Spleen (tissue), 7 donors: ENCODE data around the gene MEMO1.
"Not testable (repeated sequence)": the region's sequence is repeated elsewhere in the genome, so short reads cannot be mapped to it uniquely, and the experiment has no call there.

ENCODE experiments used
- CTCF ChIP-seq, 11 experiments: fragments of 200-600 bp in 7 of 11; fragments of 450-650 bp in 4 of 11; sonication (generic) in 4 of 11; IDR thresholded peaks in 8 of 11; conservative IDR thresholded peaks in 3 of 11; 1 replicate in 7 of 11; 2 replicates in 4 of 11; pipeline versions ENCODE4 v1.4.0 to v1.8.0; 2016 to 2021; ENCODE audit warnings: antibody characterized with exemption in 11 of 11, inconsistent platforms in 4 of 11, mild to moderate bottlenecking in 1 of 11
- POLR2A ChIP-seq, 3 donors: fragments of 450-650 bp; IDR thresholded peaks; one replicate each; pipeline ENCODE4 v1.5.1; 2017; ENCODE audit warnings: antibody characterized with exemption in 3 of 3, mild to moderate bottlenecking in 1 of 3
- POLR2AphosphoS5 ChIP-seq, 3 donors: sonication (generic); formaldehyde crosslinking; IDR thresholded peaks; one replicate each; pipeline ENCODE4 v1.5.1; 2017; ENCODE audit warnings: antibody characterized with exemption in 3 of 3
- donor health status: DM: no; HTN: no; CAD: no; lungs with moderate emphysema.
- donor health status: DM: no; HTN: no; CAD: no.
- donor health status: DM: no; HTN: no; CAD: no.

GRCh38 chr2:31897340-31897739, 113.5 kb downstream of the MEMO1 start:
- TF ChIP-seq CTCF (IDR thresholded peaks at IDR 0.05 in 8 of 11, conservative IDR thresholded peaks at IDR 0.05 in 3 of 11); POLR2AphosphoS5 (IDR thresholded peaks at IDR 0.05); POLR2A (IDR thresholded peaks at IDR 0.05): not testable (repeated sequence)
